GM12878 (cell line): ENCODE measurements around the gene GALK2. TPM values are rescaled to one million over a fixed set of nuclear protein-coding genes. Genes with fewer than 3 reads are reported as not detected.

Source experiments
- ATAC-seq: fragments of 200-7000 bp; cut with Tn5 transposase; 3 replicates; pipeline ENCODE4 v1.9.1; 2020; ENCODE audit warnings: mild to moderate bottlenecking, moderate library complexity
- BruUV-seq: library from RNA; stranded (reverse); fragments of 400-500 nt; replicated peaks from 2 replicates; lab custom pipeline; 2021; lab: Mats Ljungman, UMichigan
- CTCF ChIA-PET: fragments of 300-600 bp; sonication (Branson Sonifier 250); formaldehyde crosslinking; extraction: SDS; loops from one replicate; lab custom pipeline; 2021; ENCODE audit warnings: inconsistent platforms; lab: Yijun Ruan, JAX
- POLR2A ChIA-PET: fragments of 350-600 bp; formaldehyde crosslinking; extraction: SDS; loops from one replicate; lab custom pipeline; 2021; ENCODE audit warnings: inconsistent platforms; lab: Charles Lee
- RAD21 ChIA-PET: fragments of 300-600 bp; sonication (Branson Sonifier 250); formaldehyde crosslinking; loops from one replicate; lab custom pipeline; 2023; ENCODE audit warnings: antibody characterized with exemption; ENCODE audit not compliant: unreplicated experiment; lab: Charles Lee
- SMC1A ChIA-PET: fragments of 300-600 bp; sonication (Branson Sonifier 250); formaldehyde crosslinking; loops from one replicate; lab custom pipeline; 2023; ENCODE audit not compliant: unreplicated experiment, uncharacterized antibody; lab: Charles Lee
- DNase-seq: peaks from one replicate; pipeline ENCODE4 v3.0.0-alpha.2; 2011; ENCODE audit warnings: low read depth, low spot score
- FAIRE-seq: peaks from 3 replicates; lab custom pipeline; 2011; peaks lifted over from hg19 to GRCh38; lab: Jason Lieb, UNC
- H2AFZ ChIP-seq: 2 replicates; pipeline ENCODE4 v1.6.0; 2011; ENCODE audit warnings: low read depth, low read length, control low read depth; ENCODE audit not compliant: control insufficient read depth
- H3K27ac ChIP-seq: 2 replicates; pipeline ENCODE4 v1.5.1; 2011; ENCODE audit warnings: control low read depth; ENCODE audit not compliant: control insufficient read depth, insufficient read depth
- H3K27me3 ChIP-seq, 2 experiments: replicated peaks in 1 of 2; 2 replicates each; pipeline versions ENCODE4 v1.6.0 to v1.6.1; 2011; ENCODE audit warnings: low read length in 1 of 2; ENCODE audit not compliant: control insufficient read depth in 2 of 2, insufficient read depth in 2 of 2
- H3K36me3 ChIP-seq, 2 experiments: 2 replicates each; pipeline ENCODE4 v1.5.1; 2011; ENCODE audit warnings: low read length in 1 of 2; ENCODE audit not compliant: control insufficient read depth in 2 of 2, insufficient read depth in 2 of 2
- H3K4me1 ChIP-seq: 2 replicates; pipeline ENCODE4 v1.6.1; 2011; ENCODE audit warnings: mild to moderate bottlenecking, low read length, moderate library complexity, mixed read lengths; ENCODE audit not compliant: control insufficient read depth, insufficient read depth
- H3K4me2 ChIP-seq: 2 replicates; pipeline ENCODE4 v1.6.0; 2011; ENCODE audit warnings: control low read depth; ENCODE audit not compliant: control insufficient read depth, insufficient read depth
- H3K4me3 ChIP-seq: fragments of 200-600 bp; sonication (generic); 2 replicates; pipeline ENCODE4 v1.5.1; 2016
- H3K79me2 ChIP-seq: 2 replicates; pipeline ENCODE4 v1.6.0; 2011; ENCODE audit warnings: low read length; ENCODE audit not compliant: control insufficient read depth, insufficient read depth
- H3K9ac ChIP-seq: 2 replicates; pipeline ENCODE4 v1.8.0; 2011; ENCODE audit warnings: low read length, control low read depth, mixed read lengths; ENCODE audit not compliant: control insufficient read depth, insufficient read depth
- H3K9me3 ChIP-seq: replicated peaks from 3 replicates; pipeline ENCODE4 v1.5.1; 2011; ENCODE audit warnings: mild to moderate bottlenecking, low read length; ENCODE audit not compliant: control insufficient read depth, insufficient read depth
- H4K20me1 ChIP-seq: 2 replicates; pipeline ENCODE4 v1.6.0; 2011; ENCODE audit not compliant: control insufficient read depth, insufficient read depth
- ESRRA ChIP-seq: IDR thresholded peaks from 2 replicates; pipeline ENCODE4 v1.6.1; 2012; ENCODE audit warnings: mild to moderate bottlenecking, low read length, improper control_type of control experiment
- RELB ChIP-seq: fragments of 450-650 bp; IDR thresholded peaks from 2 replicates; pipeline ENCODE4 v1.6.1; 2017; ENCODE audit warnings: low read depth, mild to moderate bottlenecking, moderate library complexity
- SUZ12 ChIP-seq: fragments of 200-600 bp; sonication (generic); IDR thresholded peaks from one replicate; pipeline ENCODE4 v1.6.1; 2018; ENCODE audit warnings: antibody characterized with exemption, mild to moderate bottlenecking; ENCODE audit not compliant: unreplicated experiment
- ZNF207 ChIP-seq: fragments of 450-650 bp; IDR thresholded peaks from 2 replicates; pipeline ENCODE4 v1.6.1; 2014; ENCODE audit warnings: antibody characterized with exemption, mild to moderate bottlenecking, borderline replicate concordance
- ZNF687 ChIP-seq: fragments of 450-650 bp; IDR thresholded peaks from 2 replicates; pipeline ENCODE4 v1.6.1; 2017; ENCODE audit warnings: mild to moderate bottlenecking, moderate library complexity
- WGBS: methylation state at CpG from one replicate; pipeline ENCODE4 v1.1.6; 2016; ENCODE audit warnings: low lambda C conversion rate; ENCODE audit not compliant: insufficient replicate concordance, insufficient coverage; ENCODE audit errors: missing lambda C conversion rate; 5-methylcytosine and 5-hydroxymethylcytosine counted together
- in situ Hi-C: fragments of 300-500 bp; cut with MboI; formaldehyde crosslinking; loops from 9 replicates; pipeline ENCODE4 v1.14.3; 2018; ENCODE audit warnings: mixed read lengths
- intact Hi-C: fragments of 100-400 bp; cut with micrococcal nuclease; formaldehyde crosslinking; loops from one replicate; pipeline ENCODE4 v1.14.2; 2022; ENCODE audit not compliant: unreplicated experiment
- polyA plus RNA-seq, 11 experiments: library from polyadenylated mRNA; depleted of rRNA in 4 of 11; unstranded in 6 of 11; stranded (reverse) in 5 of 11; fragments of >200 nt; fragmentation: Nextera tagmentation in 4 of 11; fragmentation: Illumina TruSeq in 1 of 11; extraction: Ambion mirVana in 4 of 11; extraction: Trizol in 1 of 11; gene quantifications; 1 replicate in 1 of 11; 2 replicates in 10 of 11; pipeline versions ENCODE4 v1.2.1 to v1.2.3, GENCODE V29; 2011 to 2016; ENCODE audit warnings: inconsistent platforms in 2 of 11, missing spikeins in 2 of 11, low read depth in 1 of 11
- total RNA-seq, 4 experiments: library from RNA; depleted of rRNA in 3 of 4; stranded (reverse); fragments of >200 nt in 3 of 4; fragmentation: Illumina TruSeq in 1 of 4; extraction: Trizol in 1 of 4; gene quantifications; 2 replicates each; pipeline versions ENCODE4 v1.2.1 to v1.2.3, GENCODE V29; 2013 to 2021

The GALK2 gene
- total and polyA plus RNA-seq, 10 of the 15 experiments (the other 5 are each of a cell fraction or from before 2014, with no cell fraction given), result 11.9 to 26.7 (median 15.4) TPM

GRCh38 chr15:49120832-49121231 is 49.2 kb upstream of the GALK2 start:
- Histone ChIP-seq H3K9me3 (no peaks in the 10 kb centered on the region; the same call in 2 of the 3 replicates), H4K20me1 (no peaks in the 10 kb centered on the region), H3K27ac (no peak overlapping the region), H2AFZ (no peak overlapping the region), H3K4me1 (no peaks in the 10 kb centered on the region), H3K27me3 (no peaks in the 10 kb centered on the region), H3K79me2 (no peaks in the 10 kb centered on the region), H3K4me2 (no peak overlapping the region), H3K9ac (no peak overlapping the region), H3K36me3 (peaks cover 0 to 3% of the 10 kb centered on the region in 2 experiments; a peak in 2 of 4 replicates), H3K4me3 (no peak overlapping the region)
- ChIA-PET SMC1A (interaction anchor here (1.0 kb wide), 1 partner anchor 24 kb away, joined by 3 read pairs; no protein-coding TSS in a partner anchor), RAD21 (no interaction called here), CTCF (interaction anchor here (1.3 to 2.4 kb wide), 2 partner anchors 12 to 25 kb away, joined by 3 to 11 read pairs; no protein-coding TSS in a partner anchor), POLR2A (no interaction called here)
- TF ChIP-seq SUZ12 (no peak), ESRRA (no peak), ZNF207 (no peak), RELB (no peak), ZNF687 (no peak)
- FAIRE-seq, result no peak
- DNase-seq, result no peak
- ATAC-seq, result no peak
- 49% methylated on average over 4 of the region's 4 CpGs for WGBS
- intact Hi-C loops (no loop called here), in situ Hi-C loops (no loop called here)
- no TSS peak for BruUV-seq
